ENCODE results near the gene ZNF816.
A peak's percentile ranks its signal among the peaks of the same experiment; 100 is the strongest.
"Not testable (repeated sequence)": the region's sequence is repeated elsewhere in the genome, so short reads cannot be mapped to it uniquely, and the experiment has no call there.

Gene ZNF816

GRCh38 chr19:52991484-52991883 lies 28.8 kb upstream of the ZNF816 start:
- TF ChIP-seq CTCF (conservative IDR thresholded peaks at IDR 0.05; ENCODE audit: low read depth, low read length): no peak
- peak; percentile 33 for DNase-seq (ENCODE audit: low read depth)
- H3K4me3 ChIP-seq (ENCODE audit: low read depth, low read length): no peak overlapping the region

- TF ChIP-seq CTCF (conservative IDR thresholded peaks at IDR 0.05; ENCODE audit: low read depth, low read length): no peak
- no peak overlapping the region for H3K4me3 ChIP-seq (ENCODE audit: low read depth, low read length)
- peak; percentile 35 for DNase-seq (ENCODE audit: low read depth)
These were observed 28.2 kb upstream of the ZNF816 start for GRCh38 chr19:52990759-52991418.

GRCh38 chr19:52988506-52988905 lies 25.8 kb upstream of the ZNF816 start:
- H3K4me3 ChIP-seq (ENCODE audit: low read depth, low read length): no peak overlapping the region
- TF ChIP-seq CTCF (conservative IDR thresholded peaks at IDR 0.05; ENCODE audit: low read depth, low read length): no peak
- no peak for DNase-seq (ENCODE audit: low read depth)

- no peak for DNase-seq (ENCODE audit: low read depth)
- H3K4me3 ChIP-seq (ENCODE audit: low read depth, low read length): no peak overlapping the region
- no peak for TF ChIP-seq CTCF (conservative IDR thresholded peaks at IDR 0.05; ENCODE audit: low read depth, low read length)
These were observed 24.5 kb upstream of the ZNF816 start for GRCh38 chr19:52987221-52987620.

- not testable (repeated sequence) for H3K4me3 ChIP-seq (ENCODE audit: low read depth, low read length); DNase-seq (ENCODE audit: low read depth)
These were observed 20.5 kb upstream of the ZNF816 start for GRCh38 chr19:52983167-52983566.

- TF ChIP-seq CTCF (conservative IDR thresholded peaks at IDR 0.05; ENCODE audit: low read depth, low read length): peak; percentile 3
- DNase-seq (ENCODE audit: low read depth): no peak
- H3K4me3 ChIP-seq (ENCODE audit: low read depth, low read length): no peak overlapping the region
These were observed 18.6 kb upstream of the ZNF816 start for GRCh38 chr19:52981329-52981728.

GRCh38 chr19:52967772-52968171 lies 5.1 kb upstream of the ZNF816 start:
- no peak overlapping the region for H3K4me3 ChIP-seq (ENCODE audit: low read depth, low read length)
- no peak for TF ChIP-seq CTCF (conservative IDR thresholded peaks at IDR 0.05; ENCODE audit: low read depth, low read length)
- no peak for DNase-seq (ENCODE audit: low read depth)

Data from choroid plexus epithelial cell (primary cell).